PC-3 (cell line): ENCODE data around the gene FAR1. TPM values are rescaled to one million over a fixed set of nuclear protein-coding genes. Genes with fewer than 3 reads are reported as not detected.

ENCODE experiments used
- ATAC-seq: fragments of 200-7000 bp; cut with Tn5 transposase; 2 replicates; pipeline ENCODE4 v1.9.1; 2020; ENCODE audit warnings: mild to moderate bottlenecking, moderate library complexity
- BruUV-seq: library from RNA; stranded (reverse); fragments of 400-500 nt; replicated peaks from 2 replicates; lab custom pipeline; 2021; lab: Mats Ljungman, UMichigan
- CTCF ChIA-PET: fragments of 300-600 bp; sonication (Branson Sonifier 250); formaldehyde crosslinking; loops from one replicate; lab custom pipeline; 2022; ENCODE audit warnings: antibody characterized with exemption; lab: Charles Lee
- POLR2A ChIA-PET: fragments of 300-600 bp; sonication (Branson Sonifier 250); formaldehyde crosslinking; loops from one replicate; lab custom pipeline; 2022; ENCODE audit warnings: antibody characterized with exemption; ENCODE audit not compliant: unreplicated experiment; lab: Charles Lee
- DNase-seq: peaks from one replicate; pipeline ENCODE4 v3.0.0-alpha.2; 2015
- H2AFZ ChIP-seq: fragments of 300-600 bp; sonication (generic); 2 replicates; pipeline ENCODE4 v1.6.0; 2016; ENCODE audit warnings: antibody characterized with exemption, low read length
- H3F3A ChIP-seq: fragments of 300-600 bp; sonication (generic); one replicate; pipeline ENCODE4 v1.6.0; 2017; ENCODE audit warnings: antibody characterized with exemption, low read length, control low read depth, mild to moderate bottlenecking; ENCODE audit not compliant: unreplicated experiment
- H3K27ac ChIP-seq: fragments of 300-600 bp; sonication (generic); 2 replicates; pipeline ENCODE4 v1.5.1; 2016; ENCODE audit warnings: mild to moderate bottlenecking, low read length
- H3K27me3 ChIP-seq: fragments of 300-600 bp; sonication (generic); 2 replicates; pipeline ENCODE4 v1.6.1; 2016; ENCODE audit warnings: low read length, mixed read lengths
- H3K36me3 ChIP-seq: fragments of 300-600 bp; sonication (generic); 2 replicates; pipeline ENCODE4 v1.6.1; 2016; ENCODE audit warnings: low read depth, mixed run types, low read length, mixed read lengths
- H3K4me1 ChIP-seq: fragments of 300-600 bp; sonication (generic); 2 replicates; pipeline ENCODE4 v1.5.1; 2016; ENCODE audit warnings: low read length; ENCODE audit not compliant: insufficient read depth
- H3K4me2 ChIP-seq: fragments of 300-600 bp; sonication (generic); 2 replicates; pipeline ENCODE4 v1.6.0; 2016; ENCODE audit warnings: low read length
- H3K4me3 ChIP-seq: fragments of 300-600 bp; sonication (generic); 2 replicates; pipeline ENCODE4 v1.5.1; 2016; ENCODE audit warnings: mild to moderate bottlenecking, low read length, mixed read lengths
- H3K79me2 ChIP-seq: fragments of 300-600 bp; sonication (generic); 2 replicates; pipeline ENCODE4 v1.6.1; 2017; ENCODE audit warnings: low read length, mixed read lengths
- H3K9ac ChIP-seq: fragments of 300-600 bp; sonication (generic); 2 replicates; pipeline ENCODE4 v1.6.0; 2016; ENCODE audit warnings: mild to moderate bottlenecking, low read length
- H3K9me2 ChIP-seq: fragments of 300-600 bp; sonication (generic); replicated peaks from 2 replicates; pipeline ENCODE4 v1.6.1; 2016; ENCODE audit warnings: mixed run types, low read length, mixed read lengths
- H3K9me3 ChIP-seq: fragments of 300-600 bp; sonication (generic); 2 replicates; pipeline ENCODE4 v1.6.1; 2016; ENCODE audit warnings: low read length, mixed read lengths
- H4K20me1 ChIP-seq: fragments of 300-600 bp; sonication (generic); 2 replicates; pipeline ENCODE4 v1.6.1; 2016; ENCODE audit warnings: low read length, mixed read lengths
- EZH2 ChIP-seq: fragments of 300-600 bp; sonication (generic); IDR thresholded peaks from one replicate; pipeline ENCODE4 v1.6.1; 2017; ENCODE audit warnings: antibody characterized with exemption, mild to moderate bottlenecking, low read length; ENCODE audit not compliant: unreplicated experiment
- EZH2phosphoT487 ChIP-seq: fragments of 300-600 bp; sonication (generic); IDR thresholded peaks from 2 replicates; pipeline ENCODE4 v1.6.1; 2018; ENCODE audit warnings: mild to moderate bottlenecking, antibody characterized with exemption, low read length, borderline replicate concordance
- intact Hi-C: fragments of 100-400 bp; cut with micrococcal nuclease; formaldehyde crosslinking; loops from 2 replicates; pipeline ENCODE4 v1.9.0; 2023
- total RNA-seq: library from RNA; depleted of rRNA; stranded (reverse); fragments of >200 nt; gene quantifications from 2 replicates; pipeline ENCODE4 v1.2.3, GENCODE V29; 2014
- TF ChIP-seq, protein P1 (sequence below): fragments of 300-600 bp; sonication (generic); conservative IDR thresholded peaks from 2 replicates; pipeline ENCODE4 v1.5.1; 2017; ENCODE audit warnings: antibody characterized with exemption, low read depth, mild to moderate bottlenecking, low read length

The FAR1 gene
- total RNA-seq, 1 experiment from 2014 or later, result 45.6 TPM

- TF ChIP-seq, protein P1, sequence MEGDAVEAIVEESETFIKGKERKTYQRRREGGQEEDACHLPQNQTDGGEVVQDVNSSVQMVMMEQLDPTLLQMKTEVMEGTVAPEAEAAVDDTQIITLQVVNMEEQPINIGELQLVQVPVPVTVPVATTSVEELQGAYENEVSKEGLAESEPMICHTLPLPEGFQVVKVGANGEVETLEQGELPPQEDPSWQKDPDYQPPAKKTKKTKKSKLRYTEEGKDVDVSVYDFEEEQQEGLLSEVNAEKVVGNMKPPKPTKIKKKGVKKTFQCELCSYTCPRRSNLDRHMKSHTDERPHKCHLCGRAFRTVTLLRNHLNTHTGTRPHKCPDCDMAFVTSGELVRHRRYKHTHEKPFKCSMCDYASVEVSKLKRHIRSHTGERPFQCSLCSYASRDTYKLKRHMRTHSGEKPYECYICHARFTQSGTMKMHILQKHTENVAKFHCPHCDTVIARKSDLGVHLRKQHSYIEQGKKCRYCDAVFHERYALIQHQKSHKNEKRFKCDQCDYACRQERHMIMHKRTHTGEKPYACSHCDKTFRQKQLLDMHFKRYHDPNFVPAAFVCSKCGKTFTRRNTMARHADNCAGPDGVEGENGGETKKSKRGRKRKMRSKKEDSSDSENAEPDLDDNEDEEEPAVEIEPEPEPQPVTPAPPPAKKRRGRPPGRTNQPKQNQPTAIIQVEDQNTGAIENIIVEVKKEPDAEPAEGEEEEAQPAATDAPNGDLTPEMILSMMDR, result no peak
- TF ChIP-seq EZH2phosphoT487 (no peak), EZH2 (no peak)
- Histone ChIP-seq H3K27me3 (peaks cover 75% of the 10 kb centered on the region), H3K9ac (no peak overlapping the region), H3K9me2 (no peaks in the 10 kb centered on the region), H3F3A (no peaks in the 10 kb centered on the region), H3K9me3 (no peaks in the 10 kb centered on the region), H3K4me3 (no peak overlapping the region), H2AFZ (no peak overlapping the region), H3K27ac (no peak overlapping the region), H4K20me1 (no peaks in the 10 kb centered on the region), H3K4me2 (no peak overlapping the region), H3K79me2 (no peaks in the 10 kb centered on the region), H3K36me3 (no peaks in the 10 kb centered on the region), H3K4me1 (no peaks in the 10 kb centered on the region)
- CTCF ChIA-PET, result no interaction called here
- DNase-seq (no peak), ATAC-seq (no peak)
- intact Hi-C loops, result no loop called here
- POLR2A ChIA-PET, result no interaction called here
- no TSS peak for BruUV-seq
Measured at GRCh38 chr11:13637125-13638069, 31.1 kb upstream of the FAR1 start.

- intact Hi-C loops, result no loop called here
- Histone ChIP-seq H3K4me2 (no peak overlapping the region), H3K4me1 (no peaks in the 10 kb centered on the region), H3K27me3 (peaks cover 64% of the 10 kb centered on the region), H3K4me3 (no peak overlapping the region), H3K9me3 (no peaks in the 10 kb centered on the region), H3K9ac (no peak overlapping the region), H3K36me3 (no peaks in the 10 kb centered on the region), H3F3A (no peaks in the 10 kb centered on the region), H3K9me2 (no peaks in the 10 kb centered on the region), H3K79me2 (no peaks in the 10 kb centered on the region), H4K20me1 (no peaks in the 10 kb centered on the region), H2AFZ (no peak overlapping the region), H3K27ac (no peak overlapping the region)
- TF ChIP-seq EZH2phosphoT487, result no peak
- TF ChIP-seq, protein P1, result no peak
- no peak for TF ChIP-seq EZH2
- DNase-seq (no peak), ATAC-seq (no peak)
- ChIA-PET CTCF (no interaction called here), POLR2A (no interaction called here)
- no TSS peak for BruUV-seq
Measured at GRCh38 chr11:13638422-13638821, 30.0 kb upstream of the FAR1 start.
